GM12874 (cell line): ENCODE results near the gene EPS8L3.

Experiments used
- TF ChIP-seq, protein P1 (sequence below): IDR thresholded peaks from 2 replicates; pipeline ENCODE4 v1.5.1; 2011; ENCODE audit warnings: low read depth, mild to moderate bottlenecking, control low read depth, low read length, moderate library complexity; ENCODE audit not compliant: insufficient read depth

EPS8L3 gene

DNA sequence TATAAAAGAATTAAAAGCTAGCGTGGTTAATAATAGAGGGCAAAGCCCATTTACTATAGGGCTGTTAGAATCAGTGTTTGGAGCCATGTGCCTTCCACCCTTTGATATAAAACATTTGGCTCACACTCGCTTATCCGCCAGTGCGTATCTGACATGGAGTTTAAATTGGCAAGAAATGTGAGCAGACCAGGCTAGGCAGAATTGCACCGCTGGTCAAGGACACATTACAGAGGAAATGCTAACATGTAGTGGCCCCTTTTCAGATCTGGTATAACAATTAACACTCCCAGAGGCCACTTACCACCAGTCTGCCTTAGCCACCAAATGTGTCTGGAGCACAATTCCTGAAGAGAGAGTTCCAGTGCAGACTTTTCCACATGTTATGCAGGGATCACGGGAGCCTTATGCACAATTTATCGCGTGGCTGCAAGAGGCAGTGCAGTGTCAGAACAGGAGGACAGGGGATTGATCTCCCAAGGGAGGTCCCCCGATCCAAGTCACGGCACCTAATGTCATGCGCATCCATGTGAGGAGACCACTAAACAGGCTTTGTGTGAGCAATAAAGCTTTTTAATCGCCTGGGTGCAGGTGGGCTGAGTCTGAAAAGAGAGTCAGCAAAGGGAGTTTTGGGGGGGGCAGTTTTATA, 36.9 kb downstream of the EPS8L3 start:
- TF ChIP-seq, protein P1, sequence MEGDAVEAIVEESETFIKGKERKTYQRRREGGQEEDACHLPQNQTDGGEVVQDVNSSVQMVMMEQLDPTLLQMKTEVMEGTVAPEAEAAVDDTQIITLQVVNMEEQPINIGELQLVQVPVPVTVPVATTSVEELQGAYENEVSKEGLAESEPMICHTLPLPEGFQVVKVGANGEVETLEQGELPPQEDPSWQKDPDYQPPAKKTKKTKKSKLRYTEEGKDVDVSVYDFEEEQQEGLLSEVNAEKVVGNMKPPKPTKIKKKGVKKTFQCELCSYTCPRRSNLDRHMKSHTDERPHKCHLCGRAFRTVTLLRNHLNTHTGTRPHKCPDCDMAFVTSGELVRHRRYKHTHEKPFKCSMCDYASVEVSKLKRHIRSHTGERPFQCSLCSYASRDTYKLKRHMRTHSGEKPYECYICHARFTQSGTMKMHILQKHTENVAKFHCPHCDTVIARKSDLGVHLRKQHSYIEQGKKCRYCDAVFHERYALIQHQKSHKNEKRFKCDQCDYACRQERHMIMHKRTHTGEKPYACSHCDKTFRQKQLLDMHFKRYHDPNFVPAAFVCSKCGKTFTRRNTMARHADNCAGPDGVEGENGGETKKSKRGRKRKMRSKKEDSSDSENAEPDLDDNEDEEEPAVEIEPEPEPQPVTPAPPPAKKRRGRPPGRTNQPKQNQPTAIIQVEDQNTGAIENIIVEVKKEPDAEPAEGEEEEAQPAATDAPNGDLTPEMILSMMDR: no peak

DNA sequence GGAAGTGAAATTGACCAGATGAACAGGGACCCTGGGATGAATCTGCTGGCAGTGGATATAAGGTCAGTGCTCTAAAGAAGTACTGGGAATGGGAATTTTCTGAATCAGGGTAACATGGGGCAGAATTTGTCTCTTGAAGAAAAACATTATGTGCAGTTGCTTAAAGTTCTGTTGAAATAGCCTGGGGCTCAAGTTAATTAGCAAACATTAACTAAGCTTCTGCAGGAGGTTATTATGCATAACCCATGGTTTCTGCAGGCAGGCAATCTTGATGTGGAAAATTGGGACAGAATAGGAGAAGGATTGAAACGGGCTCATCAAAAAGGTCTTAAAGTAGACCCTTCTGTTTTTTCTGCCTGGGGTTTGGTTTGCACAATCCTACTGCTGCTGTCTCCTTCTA, 37.7 kb downstream of the EPS8L3 start:
- TF ChIP-seq, protein P1: no peak

DNA sequence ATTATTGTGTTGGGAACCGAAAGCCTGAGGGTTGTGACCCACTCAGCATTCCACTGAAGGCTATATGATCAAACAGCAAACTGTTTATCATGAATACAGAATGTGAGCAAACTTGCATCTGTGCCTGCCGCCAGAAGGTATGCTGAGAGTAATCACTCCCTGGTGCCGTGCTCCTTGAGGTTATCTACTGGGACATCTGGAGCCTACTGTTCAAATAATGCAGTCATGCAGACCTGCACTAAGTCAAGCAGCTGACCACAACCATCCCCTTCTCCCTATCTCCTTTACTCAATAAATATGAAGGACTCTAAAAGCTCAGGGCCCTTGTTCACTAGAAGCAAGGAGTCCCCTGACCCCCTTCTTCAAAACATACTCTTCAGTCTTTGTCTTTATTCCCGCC, 38.2 kb downstream of the EPS8L3 start:
- TF ChIP-seq, protein P1: no peak

DNA sequence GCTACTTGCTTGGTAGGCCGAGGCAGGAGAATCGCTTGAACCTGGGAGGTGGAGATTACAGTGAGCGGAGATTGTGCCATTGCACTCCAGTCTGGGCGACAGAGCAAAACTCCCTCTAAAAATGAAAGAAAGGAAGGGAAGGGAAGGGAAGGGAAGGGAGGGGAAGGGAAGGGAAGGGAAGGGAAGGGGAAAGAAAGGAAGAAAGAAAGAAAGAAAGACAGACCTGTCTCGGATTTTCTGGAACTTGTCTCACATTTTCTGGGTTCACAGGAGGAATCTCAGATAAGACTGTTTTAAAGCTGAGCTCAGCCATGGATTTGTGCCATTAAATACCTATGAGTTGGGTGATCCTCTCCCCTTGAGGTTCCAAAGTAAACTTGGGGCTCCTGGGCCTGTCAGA, 38.8 kb downstream of the EPS8L3 start:
- TF ChIP-seq, protein P1: no peak

DNA sequence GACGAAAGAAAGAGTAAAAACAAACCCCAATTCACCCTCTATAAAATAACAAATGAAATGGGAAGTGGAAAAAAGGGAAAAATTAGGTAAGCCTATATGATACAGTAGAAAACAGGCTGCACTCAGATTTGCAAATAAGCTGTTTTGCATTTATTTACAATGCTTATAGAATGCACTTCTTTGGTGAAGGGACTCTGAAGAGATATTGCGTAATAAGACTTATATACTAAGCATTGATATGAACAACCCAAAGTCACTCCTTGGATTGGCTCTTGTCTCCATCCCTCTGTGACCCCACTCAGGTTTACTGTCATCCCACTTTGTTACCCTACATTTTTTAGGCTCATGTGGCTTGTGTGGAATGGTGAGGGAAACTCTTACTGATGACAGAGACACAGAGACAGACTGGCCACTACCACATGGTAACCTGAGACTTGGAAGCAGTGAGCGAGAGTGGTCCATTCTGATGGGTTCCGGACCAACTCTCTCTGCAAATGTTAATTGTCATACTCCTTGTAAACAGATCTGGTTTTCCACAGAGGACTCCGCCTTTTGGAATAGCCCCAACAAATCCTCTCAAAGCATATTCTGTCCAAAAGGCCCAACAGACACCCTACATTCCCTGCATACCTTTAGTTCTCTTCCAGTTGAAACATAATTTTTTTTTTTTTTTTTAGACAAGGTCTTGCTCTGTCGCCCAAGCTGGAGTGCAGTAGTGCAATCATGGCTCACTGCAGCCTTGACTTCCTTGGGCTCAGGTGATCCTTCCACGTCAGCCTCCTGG, 40.6 kb downstream of the EPS8L3 start:
- TF ChIP-seq, protein P1: no peak

DNA sequence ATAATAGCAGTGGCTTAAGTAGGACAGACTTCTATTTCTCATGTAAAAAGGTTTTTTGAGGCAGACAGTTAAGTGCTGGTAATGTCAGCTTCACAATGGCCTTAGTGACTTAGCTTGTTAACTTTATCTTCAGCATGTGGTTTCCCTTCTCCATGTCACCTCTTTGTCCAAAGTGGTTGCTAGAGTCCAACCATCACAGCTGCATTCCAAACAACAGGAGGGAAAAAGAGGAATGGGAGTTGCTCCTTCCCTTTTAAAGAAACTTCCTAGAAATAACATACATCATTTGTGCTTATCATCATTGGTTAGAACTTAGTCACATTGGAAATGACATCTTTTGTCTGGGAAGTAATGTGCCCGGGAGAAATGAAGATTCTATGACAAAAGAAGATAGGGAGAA, 41.8 kb downstream of the EPS8L3 start:
- TF ChIP-seq, protein P1: no peak

DNA sequence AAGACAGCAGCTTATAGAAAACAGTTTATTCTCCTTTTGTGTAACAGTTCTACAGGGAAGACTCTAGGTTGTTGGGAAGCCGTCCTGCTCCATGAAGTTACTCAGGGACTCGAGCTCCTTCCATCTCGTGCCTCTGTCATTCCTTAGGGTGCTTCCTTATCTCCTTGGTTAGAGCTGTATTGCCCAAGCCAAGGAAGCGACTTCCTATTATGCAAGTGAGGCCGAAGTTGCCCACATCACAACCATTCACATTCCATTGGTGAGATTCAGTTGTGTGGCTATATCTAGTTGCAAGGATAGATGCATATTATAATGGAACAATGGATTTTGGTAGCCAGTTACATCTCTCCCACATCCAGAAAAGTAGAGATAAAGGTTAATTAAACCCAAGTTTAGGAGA, 42.7 kb downstream of the EPS8L3 start:
- TF ChIP-seq, protein P1: no peak
